Hepatocyte (in vitro differentiated cells): ENCODE data around the gene FSTL1.

ENCODE experiments used
- CTCF ChIP-seq: fragments of 200-600 bp; sonication (generic); IDR thresholded peaks from 2 replicates; pipeline ENCODE4 v1.5.1; 2016; ENCODE audit warnings: antibody characterized with exemption, mild to moderate bottlenecking; ENCODE audit not compliant: poor library complexity
- EZH2phosphoT487 ChIP-seq: fragments of 200-600 bp; sonication (generic); IDR thresholded peaks from one replicate; pipeline ENCODE4 v1.6.1; 2018; ENCODE audit warnings: antibody characterized with exemption, mild to moderate bottlenecking, low read depth, moderate library complexity; ENCODE audit not compliant: unreplicated experiment, severe bottlenecking

DNA sequence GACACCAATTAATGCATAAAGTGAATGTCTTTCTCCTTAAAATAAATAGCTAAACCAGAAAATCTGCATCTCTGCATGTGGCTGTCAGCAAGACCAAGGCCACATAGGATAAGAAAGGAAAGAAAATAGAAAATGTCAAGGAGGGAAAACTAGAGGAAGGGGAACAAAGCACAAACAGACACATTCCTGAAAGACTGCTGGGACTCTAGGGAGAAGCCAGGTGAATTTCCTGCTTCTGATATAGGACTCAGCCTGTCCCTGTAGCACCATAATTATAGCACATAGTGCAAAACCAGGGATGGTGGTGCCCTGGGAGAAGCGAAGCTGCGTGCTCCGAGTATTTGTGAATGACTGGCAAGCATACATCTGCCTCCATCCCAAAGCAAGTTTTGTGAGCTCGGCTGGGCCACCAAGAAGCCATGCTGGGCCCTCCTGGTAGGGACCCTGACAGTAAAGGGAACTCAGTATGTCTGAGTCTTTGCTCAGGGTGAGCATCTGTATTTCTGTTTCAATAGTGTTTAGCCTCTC lies 14.2 kb downstream of the FSTL1 start:
- TF ChIP-seq CTCF, result no peak
- TF ChIP-seq EZH2phosphoT487, result no peak
